SH-SY5Y (cell line): Measurements from ENCODE around the gene NBDY.

Experiments used
- GATA2 ChIP-seq: IDR thresholded peaks from 2 replicates; pipeline ENCODE4 v1.6.1; 2011; ENCODE audit warnings: mild to moderate bottlenecking, low read depth, low read length
- GATA3 ChIP-seq: IDR thresholded peaks from 2 replicates; pipeline ENCODE4 v1.6.1; 2011; ENCODE audit warnings: low read depth, mild to moderate bottlenecking, low read length, moderate library complexity

The NBDY gene

GRCh38 chrX:56729152-56729850 is at the start of gene NBDY:
Gene NBDY (plus strand): TSS chrX:56729243. CDS start chrX:56729354, 111 bp downstream.
- TF ChIP-seq GATA2 (no peak), GATA3 (no peak)

GRCh38 chrX:56726605-56727004 is 2.4 kb upstream of the NBDY start:
- TF ChIP-seq GATA3 (no peak), GATA2 (no peak)

GRCh38 chrX:56727531-56727930 is 1.5 kb upstream of the NBDY start:
- TF ChIP-seq GATA2, result no peak
- no peak for TF ChIP-seq GATA3

- TF ChIP-seq GATA3 (no peak), GATA2 (no peak)
Measured at GRCh38 chrX:56728321-56728720, 722 bp upstream of the NBDY start.

GRCh38 chrX:56728752-56729151 is 291 bp upstream of the NBDY start:
- TF ChIP-seq GATA2, result no peak
- no peak for TF ChIP-seq GATA3

GRCh38 chrX:56733459-56734046 is 4.5 kb downstream of the NBDY start:
- TF ChIP-seq GATA3 (no peak), GATA2 (no peak)

- TF ChIP-seq GATA3 (no peak), GATA2 (no peak)
Measured at GRCh38 chrX:56736219-56736618, 7.2 kb downstream of the NBDY start.

- TF ChIP-seq GATA2 (no peak), GATA3 (no peak)
Measured at GRCh38 chrX:56738670-56739069, 9.6 kb downstream of the NBDY start.

GRCh38 chrX:56744996-56745395 is 16.0 kb downstream of the NBDY start:
- TF ChIP-seq GATA3 (no peak), GATA2 (no peak)

- TF ChIP-seq GATA3, result no peak
- no peak for TF ChIP-seq GATA2
Measured at GRCh38 chrX:56746996-56747395, 18.0 kb downstream of the NBDY start.

- TF ChIP-seq GATA2, result no peak
Measured at GRCh38 chrX:56751071-56751470, 22.0 kb downstream of the NBDY start.

- no peak for TF ChIP-seq GATA3
- no peak for TF ChIP-seq GATA2
Measured at GRCh38 chrX:56757327-56757726, 28.3 kb downstream of the NBDY start.

GRCh38 chrX:56758456-56758855 is 29.4 kb downstream of the NBDY start:
- no peak for TF ChIP-seq GATA2
- TF ChIP-seq GATA3, result no peak

- no peak for TF ChIP-seq GATA2
- no peak for TF ChIP-seq GATA3
Measured at GRCh38 chrX:56759736-56760409, 30.8 kb downstream of the NBDY start.

GRCh38 chrX:56761167-56761566 is 32.1 kb downstream of the NBDY start:
- TF ChIP-seq GATA3 (no peak), GATA2 (no peak)

GRCh38 chrX:56762220-56762619 is 33.2 kb downstream of the NBDY start:
- no peak for TF ChIP-seq GATA2
- no peak for TF ChIP-seq GATA3
